Transverse colon (tissue), 4 donors: Measurements from ENCODE around the gene KRTAP10-8. TPM values are rescaled to one million over a fixed set of nuclear protein-coding genes. Genes with fewer than 3 reads are reported as not detected.

ENCODE experiments used
- DNase-seq: peaks from one replicate; pipeline ENCODE4 v3.0.0-alpha.2; 2019
- H3K27ac ChIP-seq, 4 donors: fragments of 200-600 bp; sonication (generic); 2 replicates each; pipeline ENCODE4 v1.5.1; 2016 to 2018; ENCODE audit warnings: inconsistent platforms in 4 of 4
- H3K27me3 ChIP-seq: fragments of 200-600 bp; sonication (generic); 2 replicates; pipeline ENCODE4 v1.5.1; 2017; ENCODE audit warnings: inconsistent platforms
- H3K36me3 ChIP-seq, 4 donors: fragments of 200-600 bp; sonication (generic); 2 replicates each; pipeline ENCODE4 v1.5.1; 2017 to 2019; ENCODE audit warnings: inconsistent platforms in 4 of 4
- H3K4me1 ChIP-seq, 4 donors: fragments of 200-600 bp; sonication (generic); 2 replicates each; pipeline ENCODE4 v1.5.1; 2017 to 2020; ENCODE audit warnings: inconsistent platforms in 4 of 4
- H3K4me3 ChIP-seq, 4 donors: fragments of 200-600 bp; sonication (generic); 1 replicate in 1 of 4; 2 replicates in 3 of 4; pipeline versions ENCODE4 v1.5.1 to v1.6.1; 2017 to 2019; ENCODE audit warnings: inconsistent platforms in 4 of 4
- H3K9me3 ChIP-seq, 2 donors: fragments of 200-600 bp; sonication (generic); 2 replicates each; pipeline ENCODE4 v1.5.1; 2017 to 2019; ENCODE audit warnings: inconsistent platforms in 2 of 2
- CTCF ChIP-seq, 5 experiments: fragments of 200-600 bp in 3 of 5; fragments of 450-650 bp in 2 of 5; sonication (generic) in 3 of 5; IDR thresholded peaks; 1 replicate in 2 of 5; 2 replicates in 3 of 5; pipeline ENCODE4 v1.5.1; 2016 to 2017; ENCODE audit warnings: antibody characterized with exemption in 5 of 5, inconsistent platforms in 3 of 5, mild to moderate bottlenecking in 2 of 5, moderate library complexity in 1 of 5
- EP300 ChIP-seq: sonication (generic); formaldehyde crosslinking; IDR thresholded peaks from one replicate; pipeline ENCODE4 v1.6.1; 2017; ENCODE audit warnings: antibody characterized with exemption, low read depth
- POLR2A ChIP-seq: fragments of 450-650 bp; IDR thresholded peaks from one replicate; pipeline ENCODE4 v1.6.1; 2016; ENCODE audit warnings: antibody characterized with exemption, mild to moderate bottlenecking, moderate library complexity
- POLR2AphosphoS5 ChIP-seq, 3 donors: sonication (generic); formaldehyde crosslinking; IDR thresholded peaks; one replicate each; pipeline ENCODE4 v1.6.1; 2016; ENCODE audit warnings: antibody characterized with exemption in 3 of 3
- WGBS, 2 donors: methylation state at CpG; one replicate each; pipeline ENCODE4 v1.1.5; 2018; ENCODE audit warnings: low coverage in 1 of 2; 5-methylcytosine and 5-hydroxymethylcytosine counted together
- in situ Hi-C, 4 donors: fragments of 200-750 bp; cut with MboI; loops; one replicate each; pipeline versions ENCODE4 v1.15.0 to v1.15.1; 2017; ENCODE audit warnings: low sequenced_read_pairs in 3 of 4, low pct_ligation_motif_present in 1 of 4, low pct_unique_long_range_greater_than_20kb in 1 of 4
- intact Hi-C: fragments of 100-400 bp; cut with DNase I; formaldehyde crosslinking; loops from one replicate; pipeline ENCODE4 v1.15.1; 2023; ENCODE audit warnings: low total_unique reads
- total RNA-seq, 4 donors: library from RNA; depleted of rRNA; stranded (reverse); fragments of >200 nt; gene quantifications; one replicate each; pipeline ENCODE4 v1.1.0, GENCODE V29; 2016

Gene KRTAP10-8
- total RNA-seq, 4 donors from 2014 or later: not detected

- H3K9me3 ChIP-seq: peaks cover 0 to 4% of the 10 kb centered on the region in 2 donors
- no peak overlapping the region for H3K27ac ChIP-seq
- intact Hi-C loops (no loop called here), in situ Hi-C loops (no loop called here)
- TF ChIP-seq POLR2AphosphoS5 (IDR thresholded peaks at IDR 0.05) (no peak), POLR2A (no peak), EP300 (no peak), CTCF (IDR thresholded peaks at IDR 0.05) (no peak)
- WGBS, 2 donors: 75% methylated on average over 27 of the region's 33 CpGs; no CpG with 5 or more reads in 1 of the 2 donors
- peaks cover 7% of the 10 kb centered on the region for H3K27me3 ChIP-seq
- DNase-seq: no peak
- no peaks in the 10 kb centered on the region for H3K4me1 ChIP-seq
- no peak overlapping the region for H3K4me3 ChIP-seq
- H3K36me3 ChIP-seq: no peaks in the 10 kb centered on the region
Observed at GRCh38 chr21:44648557-44649311, 36.9 kb downstream of the KRTAP10-8 start.

- no peak for DNase-seq
- peaks cover 0 to 4% of the 10 kb centered on the region in 2 donors for H3K9me3 ChIP-seq
- in situ Hi-C loops (no loop called here), intact Hi-C loops (no loop called here)
- H3K27ac ChIP-seq: no peak overlapping the region
- TF ChIP-seq EP300: no peak
- TF ChIP-seq POLR2AphosphoS5 (IDR thresholded peaks at IDR 0.05): no peak
- TF ChIP-seq POLR2A: no peak
- no peak for TF ChIP-seq CTCF (IDR thresholded peaks at IDR 0.05)
- H3K4me3 ChIP-seq: no peak overlapping the region
- WGBS, 2 donors: 60 to 81% methylated on average over 1 to 18 of the region's 18 CpGs
- peaks cover 7% of the 10 kb centered on the region for H3K27me3 ChIP-seq
- no peaks in the 10 kb centered on the region for H3K4me1 ChIP-seq
- no peaks in the 10 kb centered on the region for H3K36me3 ChIP-seq
Observed at GRCh38 chr21:44649521-44650100, 37.7 kb downstream of the KRTAP10-8 start.

DNA sequence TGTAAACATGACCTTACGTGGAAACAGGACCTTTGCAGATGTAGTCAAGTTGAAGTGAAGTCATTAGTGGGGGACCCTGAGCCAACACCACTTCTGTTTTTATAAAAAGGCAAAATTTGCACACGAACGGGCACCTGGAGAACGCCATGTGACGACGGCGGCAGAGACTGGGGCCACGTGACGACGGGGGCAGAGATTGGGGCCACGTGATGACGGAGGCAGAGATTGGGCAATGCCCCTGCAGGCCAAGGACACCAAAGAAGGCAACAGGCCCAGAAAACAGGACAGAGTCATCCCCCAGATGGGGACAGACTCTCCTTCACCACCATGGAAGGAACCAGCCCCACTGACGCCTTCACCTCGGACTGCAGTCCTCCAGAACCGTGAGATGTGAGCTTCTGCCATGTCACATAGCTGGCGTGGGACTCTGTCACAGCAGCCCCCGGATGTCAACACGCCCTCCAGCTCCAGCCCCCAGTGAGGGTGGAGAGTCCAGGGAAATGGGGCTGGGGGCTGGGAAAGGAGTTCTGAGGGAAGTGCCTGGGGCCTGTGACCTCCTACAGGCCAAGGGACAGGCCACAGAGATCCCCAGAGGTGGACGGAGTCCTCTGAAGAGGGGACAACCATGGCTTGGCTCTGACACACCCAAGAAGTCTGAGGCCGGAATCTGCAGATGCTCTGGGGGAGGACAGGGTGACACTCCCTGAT is 38.5 kb downstream of the KRTAP10-8 start:
- no peaks in the 10 kb centered on the region for H3K4me1 ChIP-seq
- 67 to 92% methylated on average over 1 to 20 of the region's 20 CpGs for WGBS, 2 donors
- H3K36me3 ChIP-seq: no peaks in the 10 kb centered on the region
- no peaks in the 10 kb centered on the region for H3K9me3 ChIP-seq
- TF ChIP-seq CTCF (IDR thresholded peaks at IDR 0.05): no peak
- no peak overlapping the region for H3K4me3 ChIP-seq
- intact Hi-C loops (no loop called here), in situ Hi-C loops (no loop called here)
- peaks cover 7% of the 10 kb centered on the region for H3K27me3 ChIP-seq
- no peak for DNase-seq
- H3K27ac ChIP-seq: no peak overlapping the region

GRCh38 chr21:44650973-44651675 is 39.2 kb downstream of the KRTAP10-8 start:
- no peak overlapping the region for H3K4me3 ChIP-seq
- intact Hi-C loops: no loop called here
- DNase-seq: no peak
- no peak for TF ChIP-seq POLR2AphosphoS5 (IDR thresholded peaks at IDR 0.05)
- TF ChIP-seq POLR2A: no peak
- no peak for TF ChIP-seq CTCF (IDR thresholded peaks at IDR 0.05)
- no peak for TF ChIP-seq EP300
- H3K27me3 ChIP-seq: peaks cover 7% of the 10 kb centered on the region
- no peaks in the 10 kb centered on the region for H3K9me3 ChIP-seq
- in situ Hi-C loops: no loop called here
- WGBS, 2 donors: 87% methylated on average over 12 of the region's 12 CpGs; no CpG with 5 or more reads in 1 of the 2 donors
- H3K27ac ChIP-seq: no peak overlapping the region
- H3K36me3 ChIP-seq: no peaks in the 10 kb centered on the region
- H3K4me1 ChIP-seq: no peaks in the 10 kb centered on the region
